NCI-H510A treated with DMSO at 0.1 percent for 48 hours (cell line): ENCODE data around the gene GPBP1L1.
"Not testable (repeated sequence)": the region's sequence is repeated elsewhere in the genome, so short reads cannot be mapped to it uniquely, and the experiment has no call there.

Experiments used
- DNase-seq: peaks from one replicate; lab custom pipeline; 2025; lab: John Stamatoyannopoulos, UW

The GPBP1L1 gene

DNA sequence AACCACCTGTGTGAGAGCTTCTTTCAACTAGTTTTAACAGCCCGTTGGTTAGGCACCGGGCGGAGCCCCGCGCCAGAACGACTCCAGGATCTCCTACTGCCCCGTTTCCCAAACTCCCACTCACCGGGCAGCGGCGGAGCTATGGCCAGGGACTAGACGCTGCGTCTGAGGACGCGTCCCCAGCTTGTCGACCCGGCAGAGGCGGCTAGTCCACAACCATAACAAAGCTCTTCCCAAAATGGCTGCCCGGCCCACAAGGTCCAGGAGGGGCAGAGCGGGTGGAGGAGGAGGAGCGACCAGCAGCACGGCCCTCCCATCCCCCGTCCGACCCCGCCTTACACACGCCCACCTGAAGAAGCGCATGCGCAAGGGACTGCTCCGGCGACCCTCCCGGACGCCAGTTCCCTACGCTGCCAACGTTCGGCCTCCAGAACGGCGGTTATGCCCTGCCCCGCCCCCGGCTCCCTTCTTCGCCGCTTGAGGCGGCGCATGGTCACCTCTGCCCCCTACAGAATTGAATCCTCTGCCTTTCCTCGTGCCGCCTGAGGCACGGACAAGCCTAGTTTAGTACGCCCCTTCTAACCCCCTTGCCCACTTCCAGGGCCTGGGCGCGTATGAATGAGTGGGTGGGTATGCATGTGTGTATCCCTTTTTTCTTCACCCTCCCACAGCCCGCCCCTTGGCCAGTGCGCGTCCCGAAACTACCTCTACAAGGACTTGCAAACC is at the start of gene GPBP1L1:
GPBP1L1 (minus strand) TSS at position 246 of the 726 bp plus-strand sequence. CDS start 27,446 bp downstream, outside the sequence.
- peak; percentile 96 for DNase-seq

DNA sequence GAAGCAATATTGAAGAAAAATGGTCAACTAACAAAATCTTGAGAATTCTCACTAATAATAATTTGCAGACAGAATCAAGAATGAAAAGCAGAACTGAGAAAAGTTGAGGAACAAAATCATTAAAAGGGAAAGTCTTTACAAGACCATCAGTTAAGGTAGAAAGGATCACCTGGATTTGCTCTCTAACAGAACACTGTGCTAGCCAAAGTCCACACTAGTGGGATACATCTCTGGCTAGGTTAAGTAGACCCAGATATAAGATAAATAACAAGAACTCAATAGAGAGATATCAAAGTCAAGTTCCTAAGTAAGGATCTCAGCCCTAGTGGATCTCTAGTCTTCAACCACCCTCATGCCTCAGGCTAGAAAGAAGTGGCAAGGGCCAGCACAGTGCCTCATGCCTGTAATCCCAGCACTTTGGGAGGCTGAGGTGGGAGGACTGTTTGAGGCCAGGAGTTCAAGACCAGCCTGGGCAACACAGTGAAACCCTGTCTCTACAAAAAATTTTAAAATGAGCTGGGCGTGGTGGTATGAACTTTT is 44.5 kb upstream of the GPBP1L1 start:
- DNase-seq = no peak

- DNase-seq = peak; percentile 74
Measured at GRCh38 chr1:45730075-45730779, 43.9 kb upstream of the GPBP1L1 start.

DNA sequence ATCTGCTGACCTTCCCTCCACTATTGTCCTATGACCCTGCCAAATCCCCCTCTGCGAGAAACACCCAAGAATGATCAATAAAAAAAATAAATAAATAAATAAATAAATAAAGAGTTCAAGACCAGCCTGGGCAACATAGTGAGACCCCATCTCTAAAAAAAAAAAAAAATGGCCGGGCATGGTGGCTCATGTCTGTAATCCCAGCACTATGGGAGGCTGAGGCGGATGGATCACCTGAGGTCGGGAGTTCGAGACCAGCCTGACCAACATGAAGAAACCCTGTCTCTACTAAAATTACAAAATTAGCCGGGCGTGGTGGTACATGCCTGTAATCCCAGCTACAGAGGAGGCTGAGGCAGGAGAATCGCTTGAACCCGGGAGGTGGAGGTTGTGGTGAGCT is 39.7 kb upstream of the GPBP1L1 start:
- DNase-seq = not testable (repeated sequence)

GRCh38 chr1:45723248-45723930 is 37.1 kb upstream of the GPBP1L1 start:
- DNase-seq = no peak

DNA sequence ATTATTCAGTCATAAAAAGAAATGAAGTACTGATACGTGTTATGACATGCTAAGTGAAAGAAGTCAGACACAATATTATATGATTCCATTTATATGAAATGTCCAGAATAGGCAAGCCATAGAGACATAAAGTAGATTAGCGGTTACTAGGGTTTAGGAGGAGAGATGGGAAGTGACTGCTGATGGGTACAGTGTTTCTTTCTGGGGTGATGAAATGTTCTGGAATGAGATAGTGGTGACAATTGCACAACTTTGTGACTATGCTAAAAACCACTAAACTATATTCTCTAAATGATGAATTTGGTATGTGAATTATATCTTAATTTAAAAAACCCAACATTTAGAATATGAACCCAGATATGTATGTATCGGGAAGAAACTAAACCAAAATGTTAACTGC is 36.5 kb upstream of the GPBP1L1 start:
- DNase-seq = no peak

- no peak for DNase-seq
Measured at GRCh38 chr1:45721207-45721606, 34.9 kb upstream of the GPBP1L1 start.

- no peak for DNase-seq
Measured at GRCh38 chr1:45718289-45718688, 32.0 kb upstream of the GPBP1L1 start.

- not testable (repeated sequence) for DNase-seq
Measured at GRCh38 chr1:45717386-45717785, 31.1 kb upstream of the GPBP1L1 start.

DNA sequence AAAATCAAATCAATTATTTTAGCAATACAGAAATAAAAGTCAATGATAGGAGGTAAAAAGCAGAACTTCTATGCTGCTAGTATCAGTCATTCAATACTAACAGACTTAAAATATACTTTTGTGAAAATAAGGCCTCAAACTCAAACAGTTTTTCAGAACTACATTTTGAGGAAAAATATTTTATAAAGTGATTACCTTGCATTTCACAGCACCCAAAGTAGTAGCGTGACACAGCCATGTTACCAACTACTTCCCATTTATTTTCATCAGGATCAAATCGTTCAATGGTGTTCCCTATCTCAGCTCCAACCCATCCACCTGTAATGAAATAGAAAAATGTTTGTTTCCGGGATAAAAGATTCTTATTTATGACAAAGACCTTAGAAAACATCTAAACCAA is 30.4 kb upstream of the GPBP1L1 start:
- no peak for DNase-seq

- no peak for DNase-seq
Measured at GRCh38 chr1:45713711-45714110, 27.4 kb upstream of the GPBP1L1 start.

DNA sequence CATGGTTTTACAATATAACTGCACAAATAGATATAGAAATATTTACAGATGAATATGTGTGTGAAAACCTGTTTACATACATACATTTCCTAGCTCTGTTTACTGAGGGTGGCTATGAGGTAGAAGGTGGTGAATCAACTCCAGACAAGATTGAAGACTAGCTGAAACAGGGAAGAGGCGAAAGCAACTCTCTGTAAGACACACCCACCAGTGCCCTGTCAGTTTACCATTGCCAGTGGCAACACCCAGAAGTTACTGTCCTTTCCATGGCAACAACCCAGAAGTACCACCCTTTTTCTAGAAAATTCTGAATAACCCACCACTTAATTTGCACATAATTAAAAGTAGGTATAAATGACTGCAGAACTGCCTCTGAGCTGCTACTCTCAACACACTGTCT is 18.3 kb upstream of the GPBP1L1 start:
- DNase-seq = no peak

DNA sequence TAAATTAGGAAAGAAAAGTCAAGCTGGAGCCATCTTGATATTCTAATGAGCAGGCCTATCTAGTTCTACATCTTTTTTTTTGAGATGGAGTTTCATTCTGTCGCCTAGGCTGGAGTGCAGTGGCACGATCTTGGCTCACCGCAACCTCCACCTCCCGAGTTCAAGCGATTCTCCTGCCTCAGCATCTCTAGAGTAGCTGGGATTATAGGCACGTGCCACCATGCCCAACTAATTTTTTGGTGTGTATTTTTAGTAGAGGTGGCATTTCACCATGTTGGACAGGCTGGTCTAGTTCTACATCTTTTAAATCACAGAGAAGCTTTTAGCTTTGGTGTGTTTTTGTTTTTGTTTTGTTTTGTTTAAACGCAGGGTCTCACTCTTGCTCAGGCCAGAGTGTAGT is 8.5 kb upstream of the GPBP1L1 start:
- no peak for DNase-seq

GRCh38 chr1:45693811-45694210 is 7.5 kb upstream of the GPBP1L1 start:
- not testable (repeated sequence) for DNase-seq

DNA sequence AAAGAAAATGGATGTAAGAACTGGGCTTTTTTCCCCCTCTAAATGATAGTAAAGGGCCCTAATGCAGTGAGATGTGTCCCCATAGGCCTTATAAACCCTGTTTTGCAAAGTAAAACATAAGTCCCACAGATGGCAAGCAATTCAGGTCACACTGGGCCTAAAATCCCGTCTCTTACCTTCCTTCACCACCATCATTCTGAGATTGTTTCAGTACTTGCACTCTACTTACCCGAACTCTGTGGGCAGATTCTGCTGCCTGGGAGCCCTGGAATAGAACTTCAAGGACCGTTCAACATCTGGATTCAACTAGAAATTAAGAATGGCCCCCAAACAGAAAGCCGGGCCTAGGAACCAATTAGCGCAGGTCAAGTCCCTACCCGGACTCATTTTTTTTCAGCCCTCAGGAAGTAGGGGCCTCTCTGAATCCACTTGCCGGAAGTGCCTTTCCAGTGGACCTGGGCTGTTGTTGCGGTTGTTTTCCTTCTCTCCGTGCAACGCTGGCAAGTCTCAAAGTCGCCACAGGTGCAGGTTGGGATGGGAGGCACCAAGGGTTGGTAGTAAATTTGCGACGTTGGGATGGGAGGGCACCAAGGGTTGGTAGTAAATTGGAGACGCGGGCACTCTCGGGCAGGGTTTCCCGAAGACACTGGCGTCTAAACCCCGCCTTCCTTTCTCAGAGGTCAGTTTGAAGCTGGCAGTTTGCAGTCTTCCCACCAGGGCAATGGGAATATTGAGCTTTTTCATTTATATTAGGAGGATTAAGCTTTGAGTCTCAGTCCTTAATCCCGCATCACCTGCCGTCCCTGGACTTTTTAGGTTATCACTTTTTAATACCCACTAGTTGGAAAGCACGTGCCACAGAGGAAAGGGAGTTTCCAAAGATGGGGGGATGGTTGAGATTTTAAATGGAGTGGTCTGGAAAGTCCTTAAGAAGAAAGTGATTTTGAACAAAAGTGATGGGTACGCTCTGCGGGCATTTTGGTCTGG is 1.7 kb upstream of the GPBP1L1 start, which contains the start of gene TMEM69:
TMEM69 (plus strand) TSS at position 428 of the 987 bp plus-strand sequence. CDS start 2,888 bp downstream, outside the sequence.
- peak; percentile 96 for DNase-seq

DNA sequence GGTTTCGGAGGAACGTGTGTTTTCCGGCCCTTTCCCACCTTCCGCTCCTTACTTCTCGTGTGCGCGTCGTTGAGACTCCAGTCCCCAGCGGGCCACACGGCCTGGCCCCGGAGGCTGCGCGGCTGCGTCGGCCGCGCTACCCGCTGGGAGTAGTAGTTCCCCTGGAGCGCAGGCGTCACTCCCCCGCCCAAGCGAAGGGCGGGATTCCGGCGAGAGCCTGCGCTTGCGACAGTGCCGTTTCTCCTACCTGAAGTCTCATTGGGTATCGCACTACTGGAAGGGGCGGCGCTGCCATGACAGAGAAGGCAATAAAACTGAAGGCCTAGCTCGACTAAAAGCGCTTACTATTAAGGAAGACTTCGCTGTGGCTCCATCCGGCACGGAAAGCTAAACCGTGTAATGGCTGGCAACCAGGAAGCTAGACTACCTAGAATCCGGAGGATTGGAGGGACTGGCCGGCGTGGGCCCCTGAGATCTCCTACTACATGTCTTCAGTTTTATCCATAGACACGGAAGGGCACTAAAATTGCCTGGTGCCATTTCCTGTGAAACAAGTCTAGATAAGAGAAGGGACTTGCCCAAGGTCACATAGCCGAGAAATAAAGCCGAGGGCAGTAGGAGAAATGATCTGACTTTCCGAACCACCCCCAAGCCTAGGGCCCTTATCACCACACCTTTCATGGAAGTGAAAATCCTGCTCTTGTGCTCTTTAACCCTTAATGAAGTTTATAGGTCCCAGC is 851 bp upstream of the GPBP1L1 start:
- DNase-seq = peak; percentile 99

DNA sequence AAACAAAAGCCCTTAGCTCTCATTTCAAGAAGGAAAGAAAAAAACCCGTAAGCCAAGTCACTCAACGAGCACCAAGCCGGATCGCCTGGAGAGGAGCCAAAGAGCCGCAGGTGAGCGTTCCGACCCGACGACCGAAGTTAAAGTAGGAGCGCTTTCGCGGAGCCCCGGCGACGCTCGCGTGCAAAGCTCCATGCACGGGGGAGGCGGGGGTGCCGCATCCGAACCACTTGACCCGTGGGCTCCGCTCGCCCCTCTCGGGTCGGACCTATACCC is 382 bp downstream of the GPBP1L1 start:
- peak; percentile 55 for DNase-seq

- no peak for DNase-seq
Measured at GRCh38 chr1:45685308-45686014, 872 bp downstream of the GPBP1L1 start.

DNA sequence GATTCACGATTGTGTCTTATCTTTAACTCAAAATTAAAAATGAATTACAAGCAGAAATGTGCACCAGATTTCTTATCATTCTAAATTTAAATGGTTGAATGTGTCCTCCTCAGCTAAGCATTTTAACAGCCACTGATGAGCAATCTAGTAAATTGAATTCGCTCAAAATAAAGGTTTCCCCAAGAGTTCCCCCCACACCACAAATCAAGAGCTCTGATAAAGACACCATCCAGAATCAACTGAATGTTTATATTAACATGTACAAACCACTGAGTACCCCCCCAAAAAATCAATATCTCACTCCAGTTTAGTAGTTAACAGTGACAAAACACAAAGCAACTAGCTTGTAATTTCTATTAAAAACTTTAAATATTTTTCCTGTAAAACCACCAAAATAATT is 1.9 kb downstream of the GPBP1L1 start:
- no peak for DNase-seq

DNA sequence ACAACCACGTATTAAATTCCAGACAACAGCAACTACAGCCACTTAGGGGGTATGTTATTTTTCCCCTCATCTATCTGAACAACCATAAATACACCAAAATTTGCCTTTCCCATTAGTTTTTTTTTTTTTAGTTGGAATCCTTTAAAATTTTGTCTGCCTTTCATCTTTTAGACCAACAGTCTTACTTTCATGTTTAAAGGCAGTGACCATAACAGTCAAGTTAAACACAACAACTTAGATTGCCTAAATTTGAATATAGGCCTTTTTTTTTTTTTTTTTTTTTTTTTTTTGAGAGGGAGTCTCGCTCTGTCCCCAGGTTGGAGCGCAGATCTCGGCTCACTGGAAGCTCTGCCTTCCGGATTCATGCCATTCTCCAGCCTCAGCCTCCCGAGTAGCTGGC is 3.4 kb downstream of the GPBP1L1 start:
- no peak for DNase-seq
